Nephron progenitor cell (in vitro differentiated cells): Measurements from ENCODE around the gene LTA.

Experiments
- DNase-seq: peaks from one replicate; pipeline ENCODE4 v3.0.0; 2021
- H3K27ac Mint-ChIP-seq: 2 replicates; pipeline ENCODE4 v1.8.0; 2021; ENCODE audit warnings: mild to moderate bottlenecking, moderate library complexity, mixed read lengths
- H3K27me3 Mint-ChIP-seq: 2 replicates; pipeline ENCODE4 v1.8.0; 2021; ENCODE audit warnings: mild to moderate bottlenecking, low read depth, mixed read lengths; ENCODE audit not compliant: poor library complexity
- H3K36me3 Mint-ChIP-seq: 2 replicates; pipeline ENCODE4 v1.8.0; 2021; ENCODE audit warnings: low read depth, mixed read lengths
- H3K4me1 Mint-ChIP-seq: 2 replicates; pipeline ENCODE4 v1.8.0; 2021; ENCODE audit warnings: mixed read lengths
- H3K4me3 Mint-ChIP-seq: 2 replicates; pipeline ENCODE4 v1.8.0; 2021; ENCODE audit warnings: mild to moderate bottlenecking, moderate library complexity, mixed read lengths
- H3K9me3 Mint-ChIP-seq: 2 replicates; pipeline ENCODE4 v1.8.0; 2021; ENCODE audit warnings: mild to moderate bottlenecking, moderate library complexity, mixed read lengths
- TF ChIP-seq, protein P1 (sequence below): fragments of 200-600 bp; sonication (generic); IDR thresholded peaks from 2 replicates; pipeline ENCODE4 v1.5.0; 2021; ENCODE audit warnings: antibody characterized with exemption

LTA gene

DNA sequence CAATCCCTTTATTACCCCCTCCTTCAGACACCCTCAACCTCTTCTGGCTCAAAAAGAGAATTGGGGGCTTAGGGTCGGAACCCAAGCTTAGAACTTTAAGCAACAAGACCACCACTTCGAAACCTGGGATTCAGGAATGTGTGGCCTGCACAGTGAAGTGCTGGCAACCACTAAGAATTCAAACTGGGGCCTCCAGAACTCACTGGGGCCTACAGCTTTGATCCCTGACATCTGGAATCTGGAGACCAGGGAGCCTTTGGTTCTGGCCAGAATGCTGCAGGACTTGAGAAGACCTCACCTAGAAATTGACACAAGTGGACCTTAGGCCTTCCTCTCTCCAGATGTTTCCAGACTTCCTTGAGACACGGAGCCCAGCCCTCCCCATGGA lies 5.5 kb downstream of the LTA start:
- Mint-ChIP-seq H3K36me3 (no peaks in the 10 kb centered on the region), H3K9me3 (no peaks in the 10 kb centered on the region), H3K27me3 (peaks cover 50% of the 10 kb centered on the region), H3K27ac (no peak overlapping the region), H3K4me1 (peaks cover 60% of the 10 kb centered on the region), H3K4me3 (no peak overlapping the region)
- TF ChIP-seq, protein P1, sequence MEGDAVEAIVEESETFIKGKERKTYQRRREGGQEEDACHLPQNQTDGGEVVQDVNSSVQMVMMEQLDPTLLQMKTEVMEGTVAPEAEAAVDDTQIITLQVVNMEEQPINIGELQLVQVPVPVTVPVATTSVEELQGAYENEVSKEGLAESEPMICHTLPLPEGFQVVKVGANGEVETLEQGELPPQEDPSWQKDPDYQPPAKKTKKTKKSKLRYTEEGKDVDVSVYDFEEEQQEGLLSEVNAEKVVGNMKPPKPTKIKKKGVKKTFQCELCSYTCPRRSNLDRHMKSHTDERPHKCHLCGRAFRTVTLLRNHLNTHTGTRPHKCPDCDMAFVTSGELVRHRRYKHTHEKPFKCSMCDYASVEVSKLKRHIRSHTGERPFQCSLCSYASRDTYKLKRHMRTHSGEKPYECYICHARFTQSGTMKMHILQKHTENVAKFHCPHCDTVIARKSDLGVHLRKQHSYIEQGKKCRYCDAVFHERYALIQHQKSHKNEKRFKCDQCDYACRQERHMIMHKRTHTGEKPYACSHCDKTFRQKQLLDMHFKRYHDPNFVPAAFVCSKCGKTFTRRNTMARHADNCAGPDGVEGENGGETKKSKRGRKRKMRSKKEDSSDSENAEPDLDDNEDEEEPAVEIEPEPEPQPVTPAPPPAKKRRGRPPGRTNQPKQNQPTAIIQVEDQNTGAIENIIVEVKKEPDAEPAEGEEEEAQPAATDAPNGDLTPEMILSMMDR: no peak
- DNase-seq: no peak

DNA sequence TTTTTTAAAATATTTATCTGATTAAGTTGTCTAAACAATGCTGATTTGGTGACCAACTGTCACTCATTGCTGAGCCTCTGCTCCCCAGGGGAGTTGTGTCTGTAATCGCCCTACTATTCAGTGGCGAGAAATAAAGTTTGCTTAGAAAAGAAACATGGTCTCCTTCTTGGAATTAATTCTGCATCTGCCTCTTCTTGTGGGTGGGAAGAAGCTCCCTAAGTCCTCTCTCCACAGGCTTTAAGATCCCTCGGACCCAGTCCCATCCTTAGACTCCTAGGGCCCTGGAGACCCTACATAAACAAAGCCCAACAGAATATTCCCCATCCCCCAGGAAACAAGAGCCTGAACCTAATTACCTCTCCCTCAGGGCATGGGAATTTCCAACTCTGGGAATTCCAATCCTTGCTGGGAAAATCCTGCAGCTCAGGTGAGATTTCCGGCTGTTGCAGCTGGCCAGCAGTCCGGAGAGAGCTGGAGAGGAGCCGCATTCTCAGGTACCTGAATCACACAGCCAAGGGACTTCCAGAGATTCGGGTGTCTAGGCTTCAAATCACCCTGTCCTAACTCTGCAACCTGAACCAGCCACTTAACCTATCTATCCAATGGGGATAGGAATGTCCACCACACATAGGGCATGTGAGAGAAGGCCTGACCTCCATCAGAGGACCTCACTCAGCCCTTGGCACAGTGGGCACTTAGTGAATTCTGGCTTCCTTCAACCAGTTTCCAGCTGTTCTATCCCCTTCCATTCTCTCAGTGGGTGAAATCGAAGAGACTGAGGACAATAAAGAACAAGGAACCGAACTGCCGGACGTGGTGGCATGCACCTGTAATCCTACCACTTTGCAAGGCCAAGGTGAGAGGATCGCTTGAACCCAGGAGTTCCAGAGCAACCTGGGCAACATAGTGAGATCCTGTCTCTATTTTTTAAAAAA lies 6.4 kb downstream of the LTA start:
- Mint-ChIP-seq H3K27ac (peak overlapping the region; percentile 72), H3K9me3 (no peaks in the 10 kb centered on the region), H3K36me3 (no peaks in the 10 kb centered on the region), H3K27me3 (peaks cover 54% of the 10 kb centered on the region), H3K4me3 (no peak overlapping the region), H3K4me1 (peaks cover 60% of the 10 kb centered on the region)
- no peak for DNase-seq
- TF ChIP-seq, protein P1: no peak

DNA sequence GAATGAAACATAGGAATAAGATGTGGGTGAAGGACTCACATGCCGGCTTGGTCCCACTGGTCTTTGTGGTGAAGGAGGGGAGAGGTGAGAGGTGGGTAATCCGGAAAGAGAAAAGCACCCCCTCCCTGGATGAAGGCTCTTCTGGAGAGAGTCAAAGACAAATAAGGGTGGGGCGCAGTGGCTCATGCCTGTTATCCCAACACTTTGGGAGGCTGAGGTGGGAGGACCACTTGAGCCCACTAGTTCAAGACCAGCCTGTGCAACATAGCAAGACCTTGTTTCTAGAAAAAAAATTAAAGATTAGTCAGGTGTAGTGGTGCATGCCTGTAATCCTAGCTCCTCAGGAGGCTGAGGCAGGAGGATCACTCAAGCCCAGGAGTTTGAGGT lies 7.0 kb downstream of the LTA start:
- H3K9me3 Mint-ChIP-seq: no peaks in the 10 kb centered on the region
- H3K27me3 Mint-ChIP-seq: peaks cover 49% of the 10 kb centered on the region
- no peak overlapping the region for H3K4me3 Mint-ChIP-seq
- TF ChIP-seq, protein P1: no peak
- H3K36me3 Mint-ChIP-seq: no peaks in the 10 kb centered on the region
- H3K27ac Mint-ChIP-seq: no peak overlapping the region
- DNase-seq: no peak
- H3K4me1 Mint-ChIP-seq: peaks cover 55% of the 10 kb centered on the region

DNA sequence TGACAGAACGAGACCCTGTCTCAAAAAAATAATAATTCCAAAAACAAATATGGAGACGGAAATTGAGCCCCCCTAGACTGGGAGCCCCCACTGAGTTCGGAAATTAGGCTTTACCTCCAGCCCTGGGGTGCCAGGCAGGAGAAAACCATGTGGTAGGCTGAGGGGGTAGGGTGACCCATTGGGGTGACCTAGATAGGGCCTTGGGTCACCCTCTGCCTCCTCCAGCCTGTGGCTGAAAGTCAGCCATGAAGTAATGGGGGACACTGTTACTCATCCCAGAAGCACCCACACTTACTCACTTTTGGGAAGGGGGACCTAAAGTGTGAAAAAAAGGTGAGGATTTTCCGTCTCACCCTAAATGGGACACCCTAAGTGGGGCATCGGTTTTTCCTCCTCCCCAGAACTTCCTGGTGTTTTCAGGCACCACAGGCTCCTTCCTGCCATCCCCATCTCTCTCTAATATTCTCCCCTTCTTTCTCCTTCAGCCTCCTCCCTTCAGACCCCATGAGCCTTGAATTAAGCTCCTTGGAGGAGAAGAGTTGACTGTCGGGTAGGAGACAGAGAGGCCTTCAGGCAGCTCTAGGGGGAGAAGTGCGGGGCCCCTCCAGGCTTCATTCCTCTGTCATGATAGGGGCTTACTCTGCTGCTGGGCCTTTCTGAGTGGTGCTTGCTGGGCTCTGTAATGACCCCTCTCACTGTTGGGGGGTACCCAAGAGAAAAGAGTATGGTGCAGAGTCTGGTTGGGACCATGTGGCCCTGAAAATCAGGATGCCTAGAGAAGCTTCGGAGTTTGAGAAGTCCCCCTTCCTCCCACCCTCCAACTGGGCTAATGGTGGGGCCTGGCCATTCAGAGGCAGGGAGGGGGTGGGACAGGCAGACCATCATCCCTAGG lies 7.7 kb downstream of the LTA start:
- Mint-ChIP-seq H3K9me3 (no peaks in the 10 kb centered on the region), H3K27me3 (peaks cover 47% of the 10 kb centered on the region), H3K4me1 (peaks cover 51% of the 10 kb centered on the region), H3K36me3 (no peaks in the 10 kb centered on the region), H3K4me3 (peak overlapping the region; percentile 98), H3K27ac (no peak overlapping the region)
- DNase-seq: no peak
- TF ChIP-seq, protein P1: no peak

DNA sequence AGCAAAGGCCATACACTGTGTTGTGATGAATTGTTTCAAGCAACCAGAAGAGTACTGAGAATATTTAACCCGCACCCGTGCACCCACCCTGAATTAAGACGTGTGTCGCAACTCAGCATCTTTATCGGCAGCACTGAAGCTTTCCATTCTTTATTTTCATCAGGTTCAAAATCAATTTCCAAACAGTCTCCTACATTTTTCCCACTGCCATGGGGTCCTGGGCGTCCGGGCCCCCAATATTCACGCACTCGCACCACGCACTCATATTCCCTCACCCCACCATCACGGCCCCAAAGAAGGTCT lies 8.3 kb downstream of the LTA start:
- DNase-seq: no peak
- TF ChIP-seq, protein P1: no peak
- Mint-ChIP-seq H3K4me3 (peak overlapping the region; percentile 98), H3K4me1 (peaks cover 49% of the 10 kb centered on the region), H3K36me3 (no peaks in the 10 kb centered on the region), H3K27ac (no peak overlapping the region), H3K9me3 (no peaks in the 10 kb centered on the region), H3K27me3 (peaks cover 45% of the 10 kb centered on the region)
